SK-N-SH treated with all-trans-retinoic acid at 6 μM for 48 hours (cell line): Measurements from ENCODE around the gene PARP3.

ENCODE experiments used
- CREB5 ChIP-seq: fragments of 250-450 bp; sonication (Bioruptor Pico); IDR thresholded peaks from 2 replicates; pipeline ENCODE4 v1.5.1; 2020; ENCODE audit warnings: low read depth, mild to moderate bottlenecking, moderate library complexity
- ISL1 ChIP-seq: fragments of 250-450 bp; sonication (Bioruptor Pico); IDR thresholded peaks from 2 replicates; pipeline ENCODE4 v2.1.2; 2022; ENCODE audit warnings: mild to moderate bottlenecking, moderate library complexity
- SNAI2 ChIP-seq: fragments of 250-450 bp; sonication (Bioruptor Pico); IDR thresholded peaks from 2 replicates; pipeline ENCODE4 v1.5.0; 2020; ENCODE audit warnings: mild to moderate bottlenecking, moderate library complexity
- TOX ChIP-seq: fragments of 250-450 bp; sonication (Bioruptor Pico); IDR thresholded peaks from 2 replicates; pipeline ENCODE4 v1.8.0; 2021; ENCODE audit warnings: mild to moderate bottlenecking, moderate library complexity, borderline replicate concordance
- ZC3H10 ChIP-seq: fragments of 250-450 bp; sonication (Bioruptor Pico); IDR thresholded peaks from 2 replicates; pipeline ENCODE4 v1.5.1; 2021; ENCODE audit warnings: mild to moderate bottlenecking, moderate library complexity
- ZFP3 ChIP-seq: fragments of 250-450 bp; sonication (Bioruptor Pico); IDR thresholded peaks from 2 replicates; pipeline ENCODE4 v1.5.0; 2020; ENCODE audit warnings: mild to moderate bottlenecking, moderate library complexity
- ZFP30 ChIP-seq: fragments of 450-650 bp; formaldehyde crosslinking; IDR thresholded peaks from 2 replicates; pipeline ENCODE4 v1.5.0; 2022; ENCODE audit warnings: mild to moderate bottlenecking, moderate library complexity
- TF ChIP-seq, protein P1 (sequence below): fragments of 250-450 bp; sonication (Bioruptor Pico); IDR thresholded peaks from 2 replicates; pipeline ENCODE4 v1.5.1; 2021; ENCODE audit warnings: mild to moderate bottlenecking, moderate library complexity

- TF ChIP-seq ISL1 (CRISPR knock-in tag) (no peak), ZC3H10 (no peak), ZFP30 (CRISPR knock-in tag) (no peak), ZFP3 (CRISPR knock-in tag) (no peak), CREB5 (CRISPR knock-in tag) (no peak), SNAI2 (no peak), TOX (CRISPR knock-in tag) (no peak)
- TF ChIP-seq, protein P1, sequence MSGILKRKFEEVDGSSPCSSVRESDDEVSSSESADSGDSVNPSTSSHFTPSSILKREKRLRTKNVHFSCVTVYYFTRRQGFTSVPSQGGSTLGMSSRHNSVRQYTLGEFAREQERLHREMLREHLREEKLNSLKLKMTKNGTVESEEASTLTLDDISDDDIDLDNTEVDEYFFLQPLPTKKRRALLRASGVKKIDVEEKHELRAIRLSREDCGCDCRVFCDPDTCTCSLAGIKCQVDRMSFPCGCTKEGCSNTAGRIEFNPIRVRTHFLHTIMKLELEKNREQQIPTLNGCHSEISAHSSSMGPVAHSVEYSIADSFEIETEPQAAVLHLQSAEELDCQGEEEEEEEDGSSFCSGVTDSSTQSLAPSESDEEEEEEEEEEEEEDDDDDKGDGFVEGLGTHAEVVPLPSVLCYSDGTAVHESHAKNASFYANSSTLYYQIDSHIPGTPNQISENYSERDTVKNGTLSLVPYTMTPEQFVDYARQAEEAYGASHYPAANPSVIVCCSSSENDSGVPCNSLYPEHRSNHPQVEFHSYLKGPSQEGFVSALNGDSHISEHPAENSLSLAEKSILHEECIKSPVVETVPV (CRISPR knock-in tag): no peak
Observed at GRCh38 chr3:51966016-51966415, 23.9 kb downstream of the PARP3 start.
